ENCODE measurements around the gene DR1.

Gene DR1

DNA sequence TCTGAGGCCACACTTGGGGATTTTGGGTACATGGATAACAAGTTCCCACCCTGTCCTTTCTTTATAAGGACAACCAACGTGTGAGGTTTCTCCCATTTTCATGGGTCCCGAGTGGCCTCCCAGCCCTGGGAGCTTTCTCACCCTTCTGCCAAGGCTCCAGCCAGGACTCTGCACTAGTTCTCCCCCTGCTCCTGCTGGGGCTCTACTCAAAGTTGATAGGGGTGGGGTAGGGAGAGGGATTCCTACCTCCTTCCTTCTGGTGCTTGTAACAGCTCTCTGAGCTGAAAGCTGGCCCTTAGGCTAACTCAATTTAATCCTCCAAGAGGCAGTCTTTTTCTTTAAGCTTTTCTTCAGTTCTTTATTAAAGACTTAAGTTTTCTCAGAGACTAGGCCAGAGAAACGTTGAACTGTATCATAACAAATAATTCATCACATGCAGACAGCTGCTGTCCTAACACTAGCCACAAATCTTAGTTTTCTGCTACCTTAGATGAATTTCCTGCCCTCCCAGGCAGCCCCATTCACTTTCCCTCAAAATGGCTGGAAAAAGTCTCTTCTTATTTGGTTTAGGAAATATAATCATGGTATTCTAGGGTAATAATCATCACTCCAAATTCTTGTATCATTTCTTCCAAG lies 22.4 kb upstream of the DR1 start:
- FAIRE-seq (no peak), DNase-seq (ENCODE audit: insufficient read length) (no peak)
- TF ChIP-seq TAF1 (IDR thresholded peaks at IDR 0.05; ENCODE audit: borderline replicate concordance, low read depth, low read length) = no peak
- TF ChIP-seq POLR2A (IDR thresholded peaks at IDR 0.05; ENCODE audit: low read depth, low read length) = no peak
- TF ChIP-seq POLR2AphosphoS5 (IDR thresholded peaks at IDR 0.05; ENCODE audit: low read depth, low read length) = no peak

DNA sequence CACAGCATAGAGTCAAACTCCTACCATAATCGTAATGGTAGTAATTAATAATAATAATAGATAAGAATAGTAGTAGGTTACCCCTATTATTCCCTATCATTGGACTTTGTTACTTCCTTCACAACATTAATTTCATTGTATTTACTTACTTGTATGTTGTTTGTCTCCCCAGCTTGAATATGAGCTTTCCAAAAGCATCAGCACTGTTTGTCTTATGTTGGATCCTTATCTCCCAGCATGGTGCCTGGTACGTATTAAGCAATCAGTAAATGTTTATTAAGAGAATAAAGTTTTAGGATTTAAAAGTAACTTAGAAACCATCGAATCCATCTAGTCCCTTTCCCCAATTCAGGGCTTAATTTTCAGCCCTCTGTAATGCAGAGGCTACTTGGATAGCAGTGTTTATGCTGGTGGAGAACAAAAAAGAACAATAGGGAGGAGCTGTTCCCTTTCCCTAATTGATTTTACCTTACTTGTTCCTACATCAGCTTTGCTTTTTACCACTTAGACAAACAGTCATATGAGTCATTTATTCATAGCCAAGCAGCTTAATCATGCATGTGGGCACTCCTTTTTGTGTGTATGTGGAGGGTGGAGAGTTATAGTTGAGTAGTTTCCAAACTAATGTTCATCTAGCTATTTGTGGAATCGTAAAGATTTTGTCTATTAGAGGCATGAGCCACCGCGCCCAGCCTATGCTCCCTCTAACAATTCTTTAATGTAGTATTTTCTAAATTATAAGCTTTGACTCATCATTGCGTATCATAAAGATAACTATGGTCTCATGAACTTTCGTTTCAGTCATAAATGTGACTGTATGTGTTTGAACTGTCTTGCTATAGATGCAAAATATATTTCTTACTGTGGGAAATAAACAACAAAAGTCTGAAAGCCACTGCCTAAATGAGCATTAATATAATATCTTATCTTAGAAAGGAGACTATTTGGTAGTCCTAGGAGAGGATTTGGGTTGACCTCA lies 20.9 kb upstream of the DR1 start:
- no peak for DNase-seq (ENCODE audit: insufficient read length)
- TF ChIP-seq POLR2A (IDR thresholded peaks at IDR 0.05; ENCODE audit: low read depth, low read length) (no peak), POLR2AphosphoS5 (IDR thresholded peaks at IDR 0.05; ENCODE audit: low read depth, low read length) (no peak)
- FAIRE-seq = no peak

DNA sequence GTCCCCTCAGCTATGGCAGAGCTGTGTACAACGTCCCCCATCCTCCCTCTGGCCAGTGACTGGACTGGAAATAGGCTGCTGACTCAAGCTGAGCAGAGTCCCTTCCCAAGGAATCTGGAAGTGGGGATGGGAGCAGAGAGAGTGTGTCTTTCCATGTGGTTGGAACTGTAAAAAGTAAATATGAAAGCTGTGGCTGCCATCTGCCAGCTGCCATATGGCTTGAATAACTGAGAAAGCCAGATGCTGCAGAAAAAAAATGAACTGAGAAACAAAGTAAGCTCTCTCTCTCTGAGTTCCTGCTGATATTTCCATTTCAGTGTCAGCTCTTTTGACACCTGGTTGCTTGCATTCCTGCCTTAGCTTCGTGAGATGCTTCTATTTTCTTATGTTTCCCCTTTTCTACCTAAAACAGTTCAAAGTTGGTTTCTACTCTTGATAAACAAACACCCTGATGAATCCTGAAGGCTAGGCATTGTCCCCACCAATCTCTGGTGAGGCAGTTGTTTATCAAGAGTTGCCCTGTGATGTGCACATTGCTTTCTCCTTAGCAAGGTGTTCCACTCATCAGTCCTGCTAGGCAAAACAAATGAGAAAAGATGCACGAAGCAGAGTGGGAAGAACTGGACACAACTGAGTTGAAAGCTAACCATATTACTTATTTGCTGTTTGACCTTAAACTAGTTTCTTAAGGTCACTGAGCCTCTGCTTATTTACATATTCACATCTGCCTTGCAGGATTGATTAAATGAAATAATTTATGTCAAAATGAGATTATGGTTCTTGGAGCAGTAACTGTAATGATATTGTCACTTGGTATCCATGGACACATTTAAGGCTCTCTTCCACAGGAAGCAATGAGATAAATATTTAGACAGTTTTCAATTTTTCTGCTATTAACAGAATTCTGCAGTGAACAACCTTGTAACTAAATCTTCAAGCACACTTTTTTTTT lies 16.6 kb upstream of the DR1 start:
- DNase-seq (ENCODE audit: insufficient read length) = no peak
- no peak for TF ChIP-seq TAF1 (IDR thresholded peaks at IDR 0.05; ENCODE audit: borderline replicate concordance, low read depth, low read length)
- no peak for TF ChIP-seq POLR2A (IDR thresholded peaks at IDR 0.05; ENCODE audit: low read depth, low read length)
- TF ChIP-seq POLR2AphosphoS5 (IDR thresholded peaks at IDR 0.05; ENCODE audit: low read depth, low read length) = no peak
- no peak for FAIRE-seq

DNA sequence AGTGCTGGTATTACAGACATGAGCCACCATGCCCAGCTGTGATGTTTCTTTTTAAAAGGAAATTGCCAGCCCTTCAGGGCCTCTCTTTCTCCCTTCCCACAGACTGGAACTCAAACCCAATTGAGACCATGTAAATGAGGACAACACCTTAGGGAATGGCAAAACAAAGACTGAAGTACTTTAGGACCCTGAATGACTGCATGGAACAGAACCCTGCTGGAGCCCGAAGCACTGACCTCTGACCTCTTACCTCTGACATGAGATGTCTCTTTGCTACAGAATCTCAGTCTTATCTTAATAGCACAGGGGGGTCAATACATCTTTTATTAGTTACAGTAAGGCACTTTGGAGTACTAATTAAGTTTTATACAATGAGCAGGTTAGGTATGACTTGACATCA lies 15.5 kb upstream of the DR1 start:
- TF ChIP-seq POLR2AphosphoS5 (IDR thresholded peaks at IDR 0.05; ENCODE audit: low read depth, low read length) (no peak), TAF1 (IDR thresholded peaks at IDR 0.05; ENCODE audit: borderline replicate concordance, low read depth, low read length) (no peak), POLR2A (IDR thresholded peaks at IDR 0.05; ENCODE audit: low read depth, low read length) (no peak)
- FAIRE-seq (no peak), DNase-seq (ENCODE audit: insufficient read length) (no peak)

DNA sequence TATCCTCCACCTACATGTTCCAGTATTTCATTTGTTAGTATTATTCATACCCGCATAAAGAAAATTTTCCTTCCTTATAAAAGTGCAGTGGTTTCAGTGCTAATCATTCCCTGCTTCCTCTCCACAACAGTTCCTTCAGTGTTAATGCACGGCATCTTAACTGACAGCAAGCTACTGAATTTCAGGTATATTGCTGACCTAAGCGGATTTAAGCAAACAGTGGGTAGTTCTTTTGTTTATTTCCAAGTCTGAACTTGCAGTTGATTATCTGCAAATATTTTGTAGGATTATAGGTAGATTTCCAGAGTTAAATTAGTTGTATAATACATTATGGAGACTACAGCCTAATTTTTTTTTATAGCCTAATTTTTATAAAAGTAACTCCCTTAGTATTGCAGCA lies 15.1 kb upstream of the DR1 start:
- no peak for FAIRE-seq
- no peak for TF ChIP-seq POLR2AphosphoS5 (IDR thresholded peaks at IDR 0.05; ENCODE audit: low read depth, low read length)
- no peak for DNase-seq (ENCODE audit: insufficient read length)

- DNase-seq (ENCODE audit: insufficient read length) = no peak
- TF ChIP-seq POLR2A (IDR thresholded peaks at IDR 0.05; ENCODE audit: low read depth, low read length) (no peak), POLR2AphosphoS5 (IDR thresholded peaks at IDR 0.05; ENCODE audit: low read depth, low read length) (no peak), TAF1 (IDR thresholded peaks at IDR 0.05; ENCODE audit: borderline replicate concordance, low read depth, low read length) (no peak)
- FAIRE-seq = no peak
These were observed 14.3 kb upstream of the DR1 start for GRCh38 chr1:93331412-93331811.

DNA sequence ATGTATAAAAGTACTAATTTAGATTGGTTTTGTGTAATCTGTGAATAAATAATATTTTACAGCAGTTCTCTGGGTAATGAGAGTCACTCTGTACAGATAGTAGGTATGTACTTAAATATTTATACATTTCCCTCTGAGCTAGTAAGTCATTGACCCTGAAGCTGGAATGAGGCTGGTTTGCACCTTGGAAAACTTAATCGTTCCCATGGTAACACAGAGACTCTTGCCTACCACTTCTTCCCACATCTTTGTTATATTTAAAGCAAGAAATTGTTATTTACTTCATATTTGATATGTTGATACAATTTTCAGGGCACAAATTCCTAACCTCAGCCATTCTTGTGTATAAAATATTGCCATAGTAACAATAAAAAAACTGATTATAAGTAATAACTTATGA lies 13.3 kb upstream of the DR1 start:
- no peak for FAIRE-seq
- no peak for DNase-seq (ENCODE audit: insufficient read length)
- no peak for TF ChIP-seq TAF1 (IDR thresholded peaks at IDR 0.05; ENCODE audit: borderline replicate concordance, low read depth, low read length)
- no peak for TF ChIP-seq POLR2AphosphoS5 (IDR thresholded peaks at IDR 0.05; ENCODE audit: low read depth, low read length)

DNA sequence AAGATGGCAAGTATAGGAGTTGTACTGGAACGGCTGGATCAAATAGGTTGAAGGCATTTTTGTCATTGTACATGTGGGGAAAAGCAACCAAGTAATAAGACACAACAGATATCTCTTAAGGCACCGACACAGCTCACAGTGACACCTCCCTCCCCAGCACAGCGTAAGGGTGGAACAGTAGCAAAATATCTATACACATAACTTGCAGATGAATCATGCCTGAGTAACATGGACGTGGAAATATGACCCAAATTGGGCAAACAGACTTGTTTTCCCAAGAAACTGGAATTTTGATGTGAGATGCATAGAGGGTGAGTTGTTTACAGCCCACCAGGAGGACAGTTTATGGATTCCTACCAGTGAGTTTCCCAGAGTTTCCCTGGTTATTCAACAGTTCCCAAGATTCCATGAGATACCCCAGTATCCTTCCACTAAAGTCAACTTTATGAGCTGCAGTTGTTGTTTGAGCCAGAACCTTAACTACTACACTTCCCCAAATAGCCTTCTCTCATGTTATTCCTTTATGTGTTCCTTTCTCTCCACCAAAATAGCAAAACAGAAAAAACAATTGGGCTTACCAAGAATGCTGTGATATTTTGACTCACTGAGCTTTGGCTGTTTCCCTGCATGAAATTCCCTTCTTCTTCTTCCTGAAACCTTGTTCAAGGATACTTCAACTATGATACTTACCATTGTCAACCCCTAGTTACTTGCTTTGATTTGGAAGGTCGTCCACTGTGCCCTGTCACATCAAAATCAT lies 7.1 kb upstream of the DR1 start:
- no peak for TF ChIP-seq POLR2A (IDR thresholded peaks at IDR 0.05; ENCODE audit: low read depth, low read length)
- TF ChIP-seq TAF1 (IDR thresholded peaks at IDR 0.05; ENCODE audit: borderline replicate concordance, low read depth, low read length) = no peak
- no peak for TF ChIP-seq POLR2AphosphoS5 (IDR thresholded peaks at IDR 0.05; ENCODE audit: low read depth, low read length)
- DNase-seq (ENCODE audit: insufficient read length) (no peak), FAIRE-seq (no peak)

DNA sequence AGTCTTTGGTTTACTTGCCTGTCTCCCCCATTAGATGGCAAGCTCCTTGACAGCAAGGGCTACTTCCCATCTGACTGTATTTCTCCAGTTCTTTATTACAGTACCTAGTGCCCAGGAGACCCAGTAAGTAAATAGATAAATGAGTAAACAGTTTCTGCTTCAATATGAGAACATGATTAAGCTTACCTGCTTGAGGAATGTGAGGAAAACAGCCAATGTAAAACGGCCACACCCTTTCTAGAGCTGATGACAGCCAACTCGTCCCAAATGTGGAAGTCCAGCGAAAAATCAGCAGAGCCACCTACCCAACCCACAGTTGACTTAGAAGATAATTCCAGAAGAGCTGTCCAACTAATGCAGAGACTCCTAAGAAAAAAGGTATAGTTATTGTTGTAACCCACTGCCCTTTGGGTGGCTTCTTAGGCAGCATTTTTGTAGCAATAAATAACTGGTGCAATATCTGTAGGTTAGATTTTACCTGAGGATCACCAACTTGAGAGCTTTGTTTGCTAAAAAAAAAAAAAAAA lies 6.5 kb upstream of the DR1 start:
- no peak for FAIRE-seq
- no peak for TF ChIP-seq POLR2AphosphoS5 (IDR thresholded peaks at IDR 0.05; ENCODE audit: low read depth, low read length)
- no peak for TF ChIP-seq POLR2A (IDR thresholded peaks at IDR 0.05; ENCODE audit: low read depth, low read length)
- no peak for TF ChIP-seq TAF1 (IDR thresholded peaks at IDR 0.05; ENCODE audit: borderline replicate concordance, low read depth, low read length)
- DNase-seq (ENCODE audit: insufficient read length) = no peak

- FAIRE-seq (no peak), DNase-seq (ENCODE audit: insufficient read length) (no peak)
- TF ChIP-seq POLR2AphosphoS5 (IDR thresholded peaks at IDR 0.05; ENCODE audit: low read depth, low read length) = no peak
- no peak for TF ChIP-seq TAF1 (IDR thresholded peaks at IDR 0.05; ENCODE audit: borderline replicate concordance, low read depth, low read length)
- TF ChIP-seq POLR2A (IDR thresholded peaks at IDR 0.05; ENCODE audit: low read depth, low read length) = no peak
These were observed 5.6 kb upstream of the DR1 start for GRCh38 chr1:93340090-93340489.
